CD4-positive, alpha-beta T cell (primary cell): ENCODE data around the gene ABCA10. TPM values are rescaled to one million over a fixed set of nuclear protein-coding genes. Genes with fewer than 3 reads are reported as not detected.

Experiments
- ATAC-seq: fragments of 200-7000 bp; cut with Tn5 transposase; one replicate; pipeline ENCODE4 v1.10.0; 2022; ENCODE audit warnings: mild to moderate bottlenecking; ENCODE audit not compliant: poor library complexity
- CTCF ChIA-PET: fragments of 350-600 bp; sonication (Branson Sonifier 250); formaldehyde crosslinking; loops from one replicate; lab custom pipeline; 2021; ENCODE audit warnings: antibody characterized with exemption, inconsistent platforms; lab: Charles Lee
- POLR2A ChIA-PET: fragments of 350-600 bp; sonication (Branson Sonifier 250); formaldehyde crosslinking; loops from one replicate; lab custom pipeline; 2021; ENCODE audit warnings: antibody characterized with exemption, inconsistent platforms; lab: Charles Lee
- DNase-seq, 14 experiments: peaks; one replicate each; pipeline ENCODE4 v3.0.0-alpha.2; 2013 to 2020; ENCODE audit warnings: mixed read lengths in 2 of 14
- H3K27ac ChIP-seq, 2 donors: one replicate each; pipeline versions ENCODE4 v1.5.1 to v1.7.0; 2013; ENCODE audit warnings: low read length in 2 of 2, low read depth in 1 of 2, mild to moderate bottlenecking in 1 of 2
- H3K27me3 ChIP-seq, 2 experiments: 1 replicate in 1 of 2; 2 replicates in 1 of 2; pipeline versions ENCODE4 v1.6.1 to v1.7.0; 2013; ENCODE audit warnings: low read length in 2 of 2, control low read depth in 1 of 2, mild to moderate bottlenecking in 1 of 2, moderate library complexity in 1 of 2; ENCODE audit not compliant: insufficient read depth in 2 of 2, control insufficient read depth in 1 of 2
- H3K36me3 ChIP-seq: one replicate; pipeline ENCODE4 v1.6.1; 2013; ENCODE audit warnings: low read length, control low read depth; ENCODE audit not compliant: insufficient read depth
- H3K4me1 ChIP-seq: one replicate; pipeline ENCODE4 v1.6.1; 2013; ENCODE audit warnings: low read length, control low read depth; ENCODE audit not compliant: insufficient read depth
- H3K4me3 ChIP-seq: one replicate; pipeline ENCODE4 v1.5.1; 2013; ENCODE audit warnings: mild to moderate bottlenecking, low read length, moderate library complexity
- H3K9me3 ChIP-seq, 2 experiments: 1 replicate in 1 of 2; 2 replicates in 1 of 2; pipeline versions ENCODE4 v1.6.1 to v1.7.0; 2013; ENCODE audit warnings: low read length in 2 of 2, mild to moderate bottlenecking in 2 of 2, control low read depth in 1 of 2, moderate library complexity in 1 of 2; ENCODE audit not compliant: control insufficient read depth in 1 of 2, insufficient read depth in 1 of 2
- H3K27ac Mint-ChIP-seq: one replicate; pipeline ENCODE4 v1.8.0; 2020; ENCODE audit warnings: mixed read lengths
- H3K27me3 Mint-ChIP-seq: one replicate; pipeline ENCODE4 v1.8.0; 2021; ENCODE audit warnings: mixed read lengths
- H3K36me3 Mint-ChIP-seq: one replicate; pipeline ENCODE4 v1.8.0; 2021; ENCODE audit warnings: low read depth, mixed read lengths
- H3K4me1 Mint-ChIP-seq: one replicate; pipeline ENCODE4 v1.8.0; 2021; ENCODE audit warnings: low read depth, mixed read lengths
- H3K4me3 Mint-ChIP-seq: one replicate; pipeline ENCODE4 v1.8.0; 2020; ENCODE audit warnings: mild to moderate bottlenecking, mixed read lengths
- H3K9me3 Mint-ChIP-seq: one replicate; pipeline ENCODE4 v1.8.0; 2020; ENCODE audit warnings: mixed read lengths
- CTCF ChIP-seq: fragments of 200-600 bp; IDR thresholded peaks from one replicate; pipeline ENCODE4 v1.8.0; 2022; ENCODE audit warnings: antibody characterized with exemption, mild to moderate bottlenecking
- intact Hi-C, 2 experiments: fragments of 100-400 bp; cut with DNase I in 1 of 2; cut with micrococcal nuclease in 1 of 2; formaldehyde crosslinking; loops; one replicate each; pipeline versions ENCODE4 v1.15.1 to v1.9.0; 2023 to 2025; cut with DNase I, micrococcal nuclease
- total RNA-seq, 174 experiments: library from RNA in 2 of 174; stranded (reverse) in 2 of 174; gene quantifications; one replicate each; pipeline ENCODE4 v1.2.3 and lab custom pipeline; 2021 to 2026

ABCA10 gene
- total RNA-seq, 2 experiments from 2014 or later, result 0.77 to 1.5 TPM

DNA sequence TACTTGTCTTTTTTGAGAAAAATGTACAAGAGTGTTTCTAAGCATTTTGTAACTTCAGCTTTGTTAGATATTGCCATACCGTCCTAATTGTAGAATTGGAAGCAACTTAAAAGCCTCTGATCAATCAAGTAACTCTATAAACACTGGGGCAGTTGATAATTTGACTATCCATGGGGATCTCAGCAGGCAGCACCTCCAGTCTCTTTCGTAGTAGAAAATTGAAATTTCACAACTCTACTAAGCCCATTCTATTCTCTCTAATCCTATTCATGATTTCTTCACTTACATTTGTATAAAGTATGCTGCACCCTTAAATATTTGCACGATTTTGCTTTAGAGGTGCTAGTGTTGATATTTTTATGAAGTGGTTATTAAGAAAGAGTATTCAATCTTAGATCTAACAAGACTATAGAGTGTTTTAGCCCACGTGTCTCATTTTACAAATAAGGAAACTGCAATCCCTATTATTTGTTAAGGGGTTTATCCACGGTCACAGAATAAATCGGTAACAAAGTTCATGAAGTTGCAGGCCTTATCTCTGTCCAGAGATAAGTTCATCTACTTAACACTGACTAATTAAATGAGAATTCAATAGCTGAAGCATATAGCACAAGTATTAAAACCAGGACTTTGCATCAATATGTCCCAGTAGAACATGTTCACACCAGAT, 97.9 kb downstream of the ABCA10 start:
- no peaks in the 10 kb centered on the region for H3K4me1 ChIP-seq
- ChIA-PET POLR2A (no interaction called here), CTCF (no interaction called here)
- ATAC-seq, result no peak
- Mint-ChIP-seq H3K36me3 (no peaks in the 10 kb centered on the region), H3K9me3 (no peaks in the 10 kb centered on the region), H3K4me3 (no peak overlapping the region), H3K4me1 (no peaks in the 10 kb centered on the region), H3K27me3 (no peaks in the 10 kb centered on the region), H3K27ac (no peak overlapping the region)
- H3K27me3 ChIP-seq, result no peaks in the 10 kb centered on the region
- intact Hi-C loops, result no loop called here
- DNase-seq, result no peak
- H3K36me3 ChIP-seq, result no peaks in the 10 kb centered on the region
- no peak for TF ChIP-seq CTCF
- no peak overlapping the region for H3K4me3 ChIP-seq
- H3K27ac ChIP-seq, result no peak overlapping the region
- no peaks in the 10 kb centered on the region for H3K9me3 ChIP-seq

- no peak for TF ChIP-seq CTCF
- no peak overlapping the region for H3K4me3 ChIP-seq
- POLR2A ChIA-PET, result no interaction called here
- no peaks in the 10 kb centered on the region for H3K4me1 ChIP-seq
- no peaks in the 10 kb centered on the region for H3K9me3 ChIP-seq
- Mint-ChIP-seq H3K4me3 (no peak overlapping the region), H3K27me3 (no peaks in the 10 kb centered on the region), H3K27ac (no peak overlapping the region), H3K4me1 (no peaks in the 10 kb centered on the region), H3K9me3 (no peaks in the 10 kb centered on the region), H3K36me3 (no peaks in the 10 kb centered on the region)
- no peaks in the 10 kb centered on the region for H3K27me3 ChIP-seq
- no peak for DNase-seq
- intact Hi-C loops, result no loop called here
- CTCF ChIA-PET, result no interaction called here
- ATAC-seq, result no peak
- no peak overlapping the region for H3K27ac ChIP-seq
- no peaks in the 10 kb centered on the region for H3K36me3 ChIP-seq
Observed at GRCh38 chr17:69123626-69124025, 105.0 kb downstream of the ABCA10 start.

- TF ChIP-seq CTCF, result no peak
- Mint-ChIP-seq H3K4me3 (no peak overlapping the region), H3K9me3 (no peaks in the 10 kb centered on the region), H3K27me3 (no peaks in the 10 kb centered on the region), H3K36me3 (no peaks in the 10 kb centered on the region), H3K4me1 (no peaks in the 10 kb centered on the region), H3K27ac (no peak overlapping the region)
- intact Hi-C loops, result no loop called here
- ChIA-PET CTCF (no interaction called here), POLR2A (no interaction called here)
- Histone ChIP-seq H3K9me3 (no peaks in the 10 kb centered on the region), H3K27ac (no peak overlapping the region), H3K4me3 (no peak overlapping the region), H3K27me3 (no peaks in the 10 kb centered on the region), H3K36me3 (no peaks in the 10 kb centered on the region), H3K4me1 (no peaks in the 10 kb centered on the region)
- DNase-seq (no peak), ATAC-seq (no peak)
Observed at GRCh38 chr17:69122065-69122464, 106.6 kb downstream of the ABCA10 start.
